ENCODE measurements around the gene NUDT13. TPM values are rescaled to one million over a fixed set of nuclear protein-coding genes. Genes with fewer than 3 reads are reported as not detected.
"Not testable (repeated sequence)": the region's sequence is repeated elsewhere in the genome, so short reads cannot be mapped to it uniquely, and the experiment has no call there.

NUDT13 gene
- total and polyA plus RNA-seq, 9 of the 15 experiments (the other 6 are each of a cell fraction or from before 2014, with no cell fraction given): 4.7 to 11.1 (median 5.6) TPM

DNA sequence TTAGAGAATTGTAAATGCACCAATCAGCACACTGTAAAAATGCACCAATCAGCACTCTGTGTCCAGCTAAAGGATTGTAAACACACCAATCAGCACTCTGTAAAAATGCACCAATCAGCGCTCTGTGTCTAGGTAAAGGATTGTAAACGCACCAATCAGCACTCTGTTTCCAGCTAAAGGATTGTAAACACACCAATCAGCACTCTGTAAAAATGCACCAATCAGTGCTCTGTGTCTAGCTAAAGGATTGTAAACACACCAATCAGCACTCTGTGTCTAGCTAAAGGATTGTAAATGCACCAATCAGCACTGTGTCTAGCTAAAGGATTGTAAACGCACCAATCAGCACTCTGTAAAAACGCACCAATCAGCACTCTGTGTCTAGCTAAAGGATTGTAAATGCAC is 1.0 kb upstream of the NUDT13 start:
- peaks cover 12% of the 10 kb centered on the region; the same call in 1 of the 3 replicates for H3K36me3 ChIP-seq (ENCODE audit: control insufficient read depth, insufficient read depth, low read length)
- H3K4me3 ChIP-seq; H3K4me1 ChIP-seq (replicated peaks in 1 of 2; ENCODE audit: control insufficient read depth in 2 of 2, insufficient read depth in 2 of 2, low read length in 2 of 2); H4K20me1 ChIP-seq (replicated peaks; ENCODE audit: control insufficient read depth, insufficient read depth, low read length); ATAC-seq; DNase-seq (ENCODE audit: extremely low read depth in 1 of 4, low spot score in 3 of 4); H3K27me3 ChIP-seq (ENCODE audit: control insufficient read depth in 2 of 2, insufficient read depth in 2 of 2, low read length in 2 of 2); H2AFZ ChIP-seq (ENCODE audit: low read depth, low read length); BruUV-seq (replicated peaks); H3K9ac ChIP-seq (ENCODE audit: insufficient read depth in 1 of 2, low read depth in 2 of 2, low read length in 2 of 2); in situ Hi-C loops (cut with MboI); intact Hi-C loops (cut with micrococcal nuclease); H3K79me2 ChIP-seq (ENCODE audit: control insufficient read depth, insufficient read depth, low read length); FAIRE-seq; H3K4me2 ChIP-seq (ENCODE audit: insufficient read depth, low read length); CTCF ChIA-PET (ENCODE audit: low intra/inter-chr PET ratio); H3K9me1 ChIP-seq (ENCODE audit: control insufficient read depth, insufficient read depth, low read length); H3K9me3 ChIP-seq (replicated peaks; ENCODE audit: control insufficient read depth, insufficient read depth, low read depth, low read length); H3K27ac ChIP-seq (ENCODE audit: extremely low read depth, low read depth, low read length); TF ChIP-seq FOXM1 (CRISPR knock-in tag; IDR thresholded peaks at IDR 0.05; ENCODE audit: low read depth): not testable (repeated sequence)
- TF ChIP-seq ZNF316 (IDR thresholded peaks at IDR 0.05): peak; percentile 78
- TF ChIP-seq FOS (IDR thresholded peaks at IDR 0.05; ENCODE audit: extremely low read depth, insufficient read length): peak; percentile 50
- TF ChIP-seq, protein P1, sequence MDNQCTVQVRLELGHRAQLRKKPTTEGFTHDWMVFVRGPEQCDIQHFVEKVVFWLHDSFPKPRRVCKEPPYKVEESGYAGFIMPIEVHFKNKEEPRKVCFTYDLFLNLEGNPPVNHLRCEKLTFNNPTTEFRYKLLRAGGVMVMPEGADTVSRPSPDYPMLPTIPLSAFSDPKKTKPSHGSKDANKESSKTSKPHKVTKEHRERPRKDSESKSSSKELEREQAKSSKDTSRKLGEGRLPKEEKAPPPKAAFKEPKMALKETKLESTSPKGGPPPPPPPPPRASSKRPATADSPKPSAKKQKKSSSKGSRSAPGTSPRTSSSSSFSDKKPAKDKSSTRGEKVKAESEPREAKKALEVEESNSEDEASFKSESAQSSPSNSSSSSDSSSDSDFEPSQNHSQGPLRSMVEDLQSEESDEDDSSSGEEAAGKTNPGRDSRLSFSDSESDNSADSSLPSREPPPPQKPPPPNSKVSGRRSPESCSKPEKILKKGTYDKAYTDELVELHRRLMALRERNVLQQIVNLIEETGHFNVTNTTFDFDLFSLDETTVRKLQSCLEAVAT (IDR thresholded peaks at IDR 0.05): 0 out of 4 replicates have a peak, but pooled peaks of 1 of the 2 experiments have one; percentile 67
- peak; percentile 39 for TF ChIP-seq RBM25 (IDR thresholded peaks at IDR 0.05; ENCODE audit: low read depth, low read length, severe bottlenecking)
- TF ChIP-seq, protein P2, sequence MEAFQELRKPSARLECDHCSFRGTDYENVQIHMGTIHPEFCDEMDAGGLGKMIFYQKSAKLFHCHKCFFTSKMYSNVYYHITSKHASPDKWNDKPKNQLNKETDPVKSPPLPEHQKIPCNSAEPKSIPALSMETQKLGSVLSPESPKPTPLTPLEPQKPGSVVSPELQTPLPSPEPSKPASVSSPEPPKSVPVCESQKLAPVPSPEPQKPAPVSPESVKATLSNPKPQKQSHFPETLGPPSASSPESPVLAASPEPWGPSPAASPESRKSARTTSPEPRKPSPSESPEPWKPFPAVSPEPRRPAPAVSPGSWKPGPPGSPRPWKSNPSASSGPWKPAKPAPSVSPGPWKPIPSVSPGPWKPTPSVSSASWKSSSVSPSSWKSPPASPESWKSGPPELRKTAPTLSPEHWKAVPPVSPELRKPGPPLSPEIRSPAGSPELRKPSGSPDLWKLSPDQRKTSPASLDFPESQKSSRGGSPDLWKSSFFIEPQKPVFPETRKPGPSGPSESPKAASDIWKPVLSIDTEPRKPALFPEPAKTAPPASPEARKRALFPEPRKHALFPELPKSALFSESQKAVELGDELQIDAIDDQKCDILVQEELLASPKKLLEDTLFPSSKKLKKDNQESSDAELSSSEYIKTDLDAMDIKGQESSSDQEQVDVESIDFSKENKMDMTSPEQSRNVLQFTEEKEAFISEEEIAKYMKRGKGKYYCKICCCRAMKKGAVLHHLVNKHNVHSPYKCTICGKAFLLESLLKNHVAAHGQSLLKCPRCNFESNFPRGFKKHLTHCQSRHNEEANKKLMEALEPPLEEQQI (IDR thresholded peaks at IDR 0.05): 0 out of 2 replicates have a peak, but pooled peaks have one; percentile 43
- peak; percentile 84; the same call in 1 of the 2 replicates for TF ChIP-seq MBD2 (IDR thresholded peaks at IDR 0.05; ENCODE audit: borderline replicate concordance, low read depth)
- peak; percentile 81 for TF ChIP-seq NFYB (IDR thresholded peaks at IDR 0.05; ENCODE audit: extremely low read depth, insufficient read length)
- TF ChIP-seq FOXA3 (CRISPR knock-in tag; conservative IDR thresholded peaks at IDR 0.05 in 1 of 2, IDR thresholded peaks at IDR 0.05 in 1 of 2): 0 out of 4 replicates have a peak, but pooled peaks of 1 of the 2 experiments have one; percentile 45
- 0 out of 2 replicates have a peak, but pooled peaks have one; percentile 18 for TF ChIP-seq FOXM1 (IDR thresholded peaks at IDR 0.05; ENCODE audit: low read depth)
- TF ChIP-seq C11orf30 (IDR thresholded peaks at IDR 0.05; ENCODE audit: low read depth): peak; percentile 7; the same call in 1 of the 2 replicates
- peak; percentile 91 for TF ChIP-seq ASH1L (IDR thresholded peaks at IDR 0.05; ENCODE audit: borderline replicate concordance, low read depth, partially characterized antibody)
- TF ChIP-seq, protein P3, sequence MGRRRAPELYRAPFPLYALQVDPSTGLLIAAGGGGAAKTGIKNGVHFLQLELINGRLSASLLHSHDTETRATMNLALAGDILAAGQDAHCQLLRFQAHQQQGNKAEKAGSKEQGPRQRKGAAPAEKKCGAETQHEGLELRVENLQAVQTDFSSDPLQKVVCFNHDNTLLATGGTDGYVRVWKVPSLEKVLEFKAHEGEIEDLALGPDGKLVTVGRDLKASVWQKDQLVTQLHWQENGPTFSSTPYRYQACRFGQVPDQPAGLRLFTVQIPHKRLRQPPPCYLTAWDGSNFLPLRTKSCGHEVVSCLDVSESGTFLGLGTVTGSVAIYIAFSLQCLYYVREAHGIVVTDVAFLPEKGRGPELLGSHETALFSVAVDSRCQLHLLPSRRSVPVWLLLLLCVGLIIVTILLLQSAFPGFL (CRISPR knock-in tag; IDR thresholded peaks at IDR 0.05): 0 out of 2 replicates have a peak, but pooled peaks have one; percentile 32
- TF ChIP-seq MAFG (tag; conservative IDR thresholded peaks at IDR 0.05): peak; percentile 40; the same call in 1 of the 2 replicates
- TF ChIP-seq KDM1A (IDR thresholded peaks at IDR 0.05): peak; percentile 17 to 27; a peak in 1 of 4 replicates
- peak; percentile 88 for TF ChIP-seq CC2D1A (IDR thresholded peaks at IDR 0.05)
- POLR2A ChIA-PET: interaction anchor here (1.3 to 8.1 kb wide), 3 partner anchors 12 to 59 kb away, joined by 3 to 112 read pairs (median 4); partner anchors contain the start of genes ECD, FAM149B1 and P4HA1
- 94% methylated on average over 4 of the region's 4 CpGs for WGBS (ENCODE audit: insufficient coverage, low coverage, missing lambda C conversion rate)

Data from K562 (cell line).